Vagina (tissue), 2 donors: ENCODE data around the gene LIPM. TPM values are rescaled to one million over a fixed set of nuclear protein-coding genes. Genes with fewer than 3 reads are reported as not detected.

ENCODE experiments used
- DNase-seq, 2 donors: peaks; one replicate each; pipeline ENCODE4 v3.0.0-alpha.2; 2017; ENCODE audit errors: extremely low spot score in 2 of 2
- H3K27ac ChIP-seq: fragments of 200-600 bp; sonication (generic); one replicate; pipeline ENCODE4 v1.5.1; 2019
- H3K27me3 ChIP-seq: fragments of 200-600 bp; sonication (generic); one replicate; pipeline ENCODE4 v1.5.1; 2019
- H3K36me3 ChIP-seq, 2 donors: fragments of 200-600 bp; sonication (generic); one replicate each; pipeline ENCODE4 v1.5.1; 2017 to 2019
- H3K4me1 ChIP-seq: fragments of 200-600 bp; sonication (generic); one replicate; pipeline ENCODE4 v1.5.1; 2019
- H3K4me3 ChIP-seq, 2 donors: fragments of 200-600 bp; sonication (generic); 1 replicate in 1 of 2; 2 replicates in 1 of 2; pipeline ENCODE4 v1.5.1; 2016 to 2019
- H3K9me3 ChIP-seq: fragments of 200-600 bp; sonication (generic); one replicate; pipeline ENCODE4 v1.5.1; 2019
- POLR2A ChIP-seq, 2 donors: fragments of 450-650 bp; IDR thresholded peaks; one replicate each; pipeline ENCODE4 v1.6.1; 2017; ENCODE audit warnings: antibody characterized with exemption in 2 of 2, mild to moderate bottlenecking in 2 of 2, moderate library complexity in 2 of 2
- POLR2AphosphoS5 ChIP-seq, 2 donors: sonication (generic); formaldehyde crosslinking; IDR thresholded peaks; one replicate each; pipeline ENCODE4 v1.9.0; 2017; ENCODE audit warnings: antibody characterized with exemption in 2 of 2, mild to moderate bottlenecking in 2 of 2, low read depth in 1 of 2; ENCODE audit not compliant: insufficient read depth in 1 of 2
- intact Hi-C: fragments of 100-400 bp; cut with DNase I; formaldehyde crosslinking; loops from one replicate; pipeline ENCODE4 v1.15.1; 2023
- total RNA-seq: library from RNA; depleted of rRNA; stranded (reverse); fragments of >200 nt; gene quantifications from one replicate; pipeline ENCODE4 v1.2.3, GENCODE V29; 2016
- TF ChIP-seq, protein P1 (sequence below), 3 experiments: fragments of 450-650 bp in 2 of 3; fragments of 200-600 bp in 1 of 3; sonication (generic) in 1 of 3; IDR thresholded peaks; one replicate each; pipeline ENCODE4 v1.5.1; 2017 to 2019; ENCODE audit warnings: antibody characterized with exemption in 3 of 3, mild to moderate bottlenecking in 2 of 3, moderate library complexity in 2 of 3

The LIPM gene
- not detected for total RNA-seq

GRCh38 chr10:88802523-88803285 lies at the start of gene LIPM:
Gene LIPM, plus strand, starts transcription at chr10:88802730. Its CDS starts 167 bp downstream, at chr10:88802897.
- Histone ChIP-seq H3K4me1 (no peaks in the 10 kb centered on the region), H3K4me3 (no peak within 1 kb of the TSS), H3K36me3 (no peaks in the 10 kb centered on the region), H3K27ac (no peak within 1 kb of the TSS), H3K9me3 (no peaks in the 10 kb centered on the region), H3K27me3 (no peaks in the 10 kb centered on the region)
- no peak for DNase-seq
- TF ChIP-seq POLR2AphosphoS5 (IDR thresholded peaks at IDR 0.05; ENCODE audit: insufficient read depth in 1 of 2, low read depth in 1 of 2): no peak
- TF ChIP-seq, protein P1, sequence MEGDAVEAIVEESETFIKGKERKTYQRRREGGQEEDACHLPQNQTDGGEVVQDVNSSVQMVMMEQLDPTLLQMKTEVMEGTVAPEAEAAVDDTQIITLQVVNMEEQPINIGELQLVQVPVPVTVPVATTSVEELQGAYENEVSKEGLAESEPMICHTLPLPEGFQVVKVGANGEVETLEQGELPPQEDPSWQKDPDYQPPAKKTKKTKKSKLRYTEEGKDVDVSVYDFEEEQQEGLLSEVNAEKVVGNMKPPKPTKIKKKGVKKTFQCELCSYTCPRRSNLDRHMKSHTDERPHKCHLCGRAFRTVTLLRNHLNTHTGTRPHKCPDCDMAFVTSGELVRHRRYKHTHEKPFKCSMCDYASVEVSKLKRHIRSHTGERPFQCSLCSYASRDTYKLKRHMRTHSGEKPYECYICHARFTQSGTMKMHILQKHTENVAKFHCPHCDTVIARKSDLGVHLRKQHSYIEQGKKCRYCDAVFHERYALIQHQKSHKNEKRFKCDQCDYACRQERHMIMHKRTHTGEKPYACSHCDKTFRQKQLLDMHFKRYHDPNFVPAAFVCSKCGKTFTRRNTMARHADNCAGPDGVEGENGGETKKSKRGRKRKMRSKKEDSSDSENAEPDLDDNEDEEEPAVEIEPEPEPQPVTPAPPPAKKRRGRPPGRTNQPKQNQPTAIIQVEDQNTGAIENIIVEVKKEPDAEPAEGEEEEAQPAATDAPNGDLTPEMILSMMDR (IDR thresholded peaks at IDR 0.05): no peak
- no peak for TF ChIP-seq POLR2A (IDR thresholded peaks at IDR 0.05)
- intact Hi-C loops: no loop called here

- Histone ChIP-seq H3K27me3 (no peaks in the 10 kb centered on the region), H3K4me1 (no peaks in the 10 kb centered on the region), H3K9me3 (no peaks in the 10 kb centered on the region), H3K27ac (no peak overlapping the region), H3K4me3 (no peak overlapping the region), H3K36me3 (no peaks in the 10 kb centered on the region)
- no peak for DNase-seq
- TF ChIP-seq, protein P1 (IDR thresholded peaks at IDR 0.05): no peak
- TF ChIP-seq POLR2A (IDR thresholded peaks at IDR 0.05): no peak
- no peak for TF ChIP-seq POLR2AphosphoS5 (IDR thresholded peaks at IDR 0.05; ENCODE audit: insufficient read depth in 1 of 2, low read depth in 1 of 2)
- intact Hi-C loops: no loop called here
These were observed 48.2 kb upstream of the LIPM start for GRCh38 chr10:88754287-88754686.

DNA sequence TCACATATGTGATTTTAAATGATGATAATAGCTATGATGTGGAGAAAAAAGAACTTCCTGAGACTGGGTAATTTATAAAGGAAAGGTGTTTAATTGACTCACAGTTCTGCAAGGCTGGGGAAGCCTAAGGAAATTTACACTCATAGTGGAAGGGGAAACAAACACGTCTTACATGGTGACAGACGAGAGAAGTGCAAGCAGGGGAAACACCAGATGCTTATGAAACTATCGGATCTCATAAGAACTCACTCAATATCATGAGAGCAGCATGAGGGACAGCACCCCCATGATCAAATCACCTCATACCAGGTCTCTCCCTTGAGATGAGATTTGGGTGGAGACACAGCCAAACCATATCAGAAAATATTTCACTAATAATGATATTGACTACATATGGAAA lies 46.8 kb upstream of the LIPM start:
- Histone ChIP-seq H3K27ac (no peak overlapping the region), H3K27me3 (no peaks in the 10 kb centered on the region), H3K4me1 (no peaks in the 10 kb centered on the region), H3K4me3 (no peak overlapping the region), H3K9me3 (no peaks in the 10 kb centered on the region), H3K36me3 (no peaks in the 10 kb centered on the region)
- DNase-seq: no peak
- TF ChIP-seq POLR2A (IDR thresholded peaks at IDR 0.05) (no peak), POLR2AphosphoS5 (IDR thresholded peaks at IDR 0.05; ENCODE audit: insufficient read depth in 1 of 2, low read depth in 1 of 2) (no peak)
- TF ChIP-seq, protein P1 (IDR thresholded peaks at IDR 0.05): no peak
- intact Hi-C loops: no loop called here

GRCh38 chr10:88756660-88757059 lies 45.9 kb upstream of the LIPM start:
- DNase-seq: no peak
- Histone ChIP-seq H3K9me3 (no peaks in the 10 kb centered on the region), H3K27me3 (no peaks in the 10 kb centered on the region), H3K27ac (no peak overlapping the region), H3K4me1 (no peaks in the 10 kb centered on the region), H3K36me3 (no peaks in the 10 kb centered on the region), H3K4me3 (no peak overlapping the region)
- TF ChIP-seq POLR2A (IDR thresholded peaks at IDR 0.05) (no peak), POLR2AphosphoS5 (IDR thresholded peaks at IDR 0.05; ENCODE audit: insufficient read depth in 1 of 2, low read depth in 1 of 2) (no peak)
- TF ChIP-seq, protein P1 (IDR thresholded peaks at IDR 0.05): no peak
- intact Hi-C loops: no loop called here

- Histone ChIP-seq H3K4me3 (no peak within 1 kb of the TSS), H3K27me3 (no peaks in the 10 kb centered on the region), H3K36me3 (no peaks in the 10 kb centered on the region), H3K4me1 (no peaks in the 10 kb centered on the region), H3K9me3 (no peaks in the 10 kb centered on the region), H3K27ac (no peak within 1 kb of the TSS)
- intact Hi-C loops: no loop called here
- no peak for DNase-seq
- TF ChIP-seq POLR2A (IDR thresholded peaks at IDR 0.05): no peak
- TF ChIP-seq, protein P1 (IDR thresholded peaks at IDR 0.05): no peak
- TF ChIP-seq POLR2AphosphoS5 (IDR thresholded peaks at IDR 0.05; ENCODE audit: insufficient read depth in 1 of 2, low read depth in 1 of 2): no peak
These were observed 43.0 kb upstream of the LIPM start, which contains the start of gene LIPN for GRCh38 chr10:88759366-88760101. Gene LIPN, plus strand, starts transcription at chr10:88760020. Its CDS starts 1,386 bp downstream, at chr10:88761406.
